HG03135 (cell line): ENCODE results near the gene MX2.
"Not testable (repeated sequence)": the region's sequence is repeated elsewhere in the genome, so short reads cannot be mapped to it uniquely, and the experiment has no call there.

Experiments used
- ATAC-seq: cut with Tn5 transposase; IDR thresholded peaks from one replicate; pipeline ENCODE4 v1.9.1; 2021; ENCODE audit warnings: mild to moderate bottlenecking, moderate library complexity; ENCODE audit not compliant: unreplicated experiment

The MX2 gene

GRCh38 chr21:41410767-41411448 is 49.1 kb downstream of the MX2 start:
- no peak for ATAC-seq

GRCh38 chr21:41411449-41412089 is 49.7 kb downstream of the MX2 start:
- ATAC-seq = no peak

- not testable (repeated sequence) for ATAC-seq
These were observed 55.7 kb downstream of the MX2 start for GRCh38 chr21:41417505-41417904.

GRCh38 chr21:41418393-41418792 is 56.6 kb downstream of the MX2 start:
- ATAC-seq = no peak

GRCh38 chr21:41418956-41419680 is 57.3 kb downstream of the MX2 start:
- ATAC-seq = no peak

- ATAC-seq = peak; percentile 82
These were observed 58.4 kb downstream of the MX2 start for GRCh38 chr21:41419921-41420862.

- not testable (repeated sequence) for ATAC-seq
These were observed 59.2 kb downstream of the MX2 start for GRCh38 chr21:41420998-41421397.

GRCh38 chr21:41422546-41423304 is 60.9 kb downstream of the MX2 start:
- no peak for ATAC-seq

GRCh38 chr21:41423305-41423636 is 61.4 kb downstream of the MX2 start:
- not testable (repeated sequence) for ATAC-seq

- no peak for ATAC-seq
These were observed 63.7 kb downstream of the MX2 start for GRCh38 chr21:41425588-41425953.

- peak; percentile 90 for ATAC-seq
These were observed 64.3 kb downstream of the MX2 start, which contains the start of gene MX1 for GRCh38 chr21:41425954-41426675. Gene MX1 (plus strand): TSS chr21:41426239. CDS start chr21:41432071, 5,832 bp downstream.

GRCh38 chr21:41426676-41427404 is 65.0 kb downstream of the MX2 start:
- no peak for ATAC-seq

- no peak for ATAC-seq
These were observed 65.7 kb downstream of the MX2 start for GRCh38 chr21:41427556-41427955.

GRCh38 chr21:41428311-41428710 is 66.5 kb downstream of the MX2 start:
- ATAC-seq = no peak

- ATAC-seq = no peak
These were observed 67.0 kb downstream of the MX2 start for GRCh38 chr21:41428847-41429246.

GRCh38 chr21:41429305-41429704 is 67.5 kb downstream of the MX2 start:
- ATAC-seq = no peak

- ATAC-seq = no peak
These were observed 68.2 kb downstream of the MX2 start for GRCh38 chr21:41429925-41430491.

GRCh38 chr21:41431788-41432548 is 70.1 kb downstream of the MX2 start:
- peak; percentile 81 for ATAC-seq
